SIG-M5 treated with dmso at 0.1 percent for 504 hours (cell line): Measurements from ENCODE around the gene CTR9.
A peak's percentile ranks its signal among the peaks of the same experiment; 100 is the strongest.

Experiments
- DNase-seq: peaks from one replicate; lab custom pipeline; 2025; ENCODE audit not compliant: unreplicated experiment; lab: John Stamatoyannopoulos, UW

The CTR9 gene

GRCh38 chr11:10779086-10779485, 28.0 kb downstream of the CTR9 start:
- no peak for DNase-seq

GRCh38 chr11:10780040-10780439, 29.0 kb downstream of the CTR9 start:
- DNase-seq, result no peak

- no peak for DNase-seq
Observed at GRCh38 chr11:10784232-10785145, 33.4 kb downstream of the CTR9 start.

GRCh38 chr11:10785146-10785474, 34.1 kb downstream of the CTR9 start:
- DNase-seq, result no peak

- DNase-seq, result no peak
Observed at GRCh38 chr11:10786451-10786850, 35.4 kb downstream of the CTR9 start.

- DNase-seq, result peak; percentile 51
Observed at GRCh38 chr11:10792385-10793068, 41.5 kb downstream of the CTR9 start.

- DNase-seq, result no peak
Observed at GRCh38 chr11:10793470-10794255, 42.6 kb downstream of the CTR9 start.

- no peak for DNase-seq
Observed at GRCh38 chr11:10796191-10796590, 45.1 kb downstream of the CTR9 start.

- no peak for DNase-seq
Observed at GRCh38 chr11:10797001-10797400, 46.0 kb downstream of the CTR9 start.

- peak; percentile 64 for DNase-seq
Observed at GRCh38 chr11:10797531-10797930, 46.5 kb downstream of the CTR9 start.

- DNase-seq, result no peak
Observed at GRCh38 chr11:10798330-10798928, 47.4 kb downstream of the CTR9 start.

GRCh38 chr11:10800292-10800691, 49.2 kb downstream of the CTR9 start:
- DNase-seq, result no peak

GRCh38 chr11:10803676-10804075, 52.6 kb downstream of the CTR9 start:
- DNase-seq, result no peak

GRCh38 chr11:10805741-10806140, 54.7 kb downstream of the CTR9 start:
- DNase-seq, result no peak

- no peak for DNase-seq
Observed at GRCh38 chr11:10806206-10806605, 55.2 kb downstream of the CTR9 start.

- peak; percentile 19 for DNase-seq
Observed at GRCh38 chr11:10807493-10808234, 56.6 kb downstream of the CTR9 start.

GRCh38 chr11:10808235-10808552, 57.1 kb downstream of the CTR9 start:
- no peak for DNase-seq

GRCh38 chr11:10808553-10809372, 57.7 kb downstream of the CTR9 start, which contains the start of gene EIF4G2:
EIF4G2 (minus strand) TSS chr11:10808926.
- DNase-seq, result peak; percentile 95

GRCh38 chr11:10809373-10810160, 58.5 kb downstream of the CTR9 start:
- DNase-seq, result no peak
